B cell (primary cell): ENCODE measurements around the gene CDC42BPB. TPM values are rescaled to one million over a fixed set of nuclear protein-coding genes. Genes with fewer than 3 reads are reported as not detected.

Experiments used
- ATAC-seq: fragments of 200-7000 bp; cut with Tn5 transposase; one replicate; pipeline ENCODE4 v1.10.0; 2021; ENCODE audit warnings: low read depth, mild to moderate bottlenecking, moderate number of reproducible peaks, moderate library complexity
- CTCF ChIA-PET: fragments of 350-600 bp; sonication (Branson Sonifier 250); formaldehyde crosslinking; loops from one replicate; lab custom pipeline; 2021; ENCODE audit warnings: antibody characterized with exemption, inconsistent platforms; lab: Charles Lee
- POLR2A ChIA-PET: fragments of 350-600 bp; sonication (Branson Sonifier 250); formaldehyde crosslinking; loops from one replicate; lab custom pipeline; 2021; ENCODE audit warnings: antibody characterized with exemption; lab: Charles Lee
- DNase-seq: peaks from one replicate; pipeline ENCODE4 v3.0.0; 2013
- H2AFZ ChIP-seq: 2 replicates; pipeline ENCODE4 v1.6.1; 2012; ENCODE audit warnings: mild to moderate bottlenecking, low read depth, low read length; ENCODE audit not compliant: insufficient read depth, poor library complexity, severe bottlenecking
- H3K27ac ChIP-seq, 2 donors: 1 replicate in 1 of 2; 2 replicates in 1 of 2; pipeline ENCODE4 v1.5.1; 2012 to 2013; ENCODE audit warnings: low read length in 2 of 2, mild to moderate bottlenecking in 2 of 2, moderate library complexity in 1 of 2
- H3K27me3 ChIP-seq, 4 experiments: fragments of 200-600 bp in 1 of 4; sonication (generic) in 1 of 4; replicated peaks in 1 of 4; 1 replicate in 2 of 4; 2 replicates in 2 of 4; pipeline versions ENCODE4 v1.6.1 to v1.7.0; 2013 to 2016; ENCODE audit warnings: low read length in 3 of 4, mild to moderate bottlenecking in 2 of 4, mixed read lengths in 1 of 4, moderate library complexity in 1 of 4; ENCODE audit not compliant: insufficient read depth in 4 of 4, control insufficient read depth in 3 of 4; ENCODE audit errors: control extremely low read depth in 1 of 4
- H3K36me3 ChIP-seq, 2 experiments: replicated peaks in 1 of 2; 1 replicate in 1 of 2; 2 replicates in 1 of 2; pipeline versions ENCODE4 v1.6.1 to v1.7.1; 2013; ENCODE audit warnings: low read length in 1 of 2; ENCODE audit not compliant: insufficient read depth in 2 of 2, control insufficient read depth in 1 of 2; ENCODE audit errors: control extremely low read depth in 1 of 2, extremely low read depth in 1 of 2
- H3K4me1 ChIP-seq, 2 donors: fragments of 200-600 bp in 1 of 2; sonication (generic) in 1 of 2; 1 replicate in 1 of 2; 2 replicates in 1 of 2; pipeline versions ENCODE4 v1.5.1 to v1.6.1; 2013 to 2017; ENCODE audit warnings: low read length in 2 of 2; ENCODE audit not compliant: control insufficient read depth in 2 of 2, insufficient read depth in 2 of 2
- H3K4me2 ChIP-seq: replicated peaks from 2 replicates; pipeline ENCODE3; 2012; ENCODE audit warnings: mild to moderate bottlenecking, low read depth, low read length; ENCODE audit not compliant: poor library complexity, severe bottlenecking
- H3K4me3 ChIP-seq, 5 experiments: fragments of 200-600 bp in 1 of 5; sonication (generic) in 1 of 5; 1 replicate in 3 of 5; 2 replicates in 2 of 5; pipeline versions ENCODE4 v1.5.1 to v1.7.0; 2011 to 2016; ENCODE audit warnings: low read length in 4 of 5, mild to moderate bottlenecking in 4 of 5, low read depth in 2 of 5, control low read depth in 1 of 5, moderate library complexity in 1 of 5; ENCODE audit not compliant: insufficient read depth in 1 of 5; ENCODE audit errors: control extremely low read depth in 1 of 5, extremely low read depth in 1 of 5
- H3K79me2 ChIP-seq: fragments of 200-600 bp; sonication (generic); one replicate; pipeline ENCODE4 v1.6.0; 2016; ENCODE audit warnings: low read length; ENCODE audit not compliant: control insufficient read depth, insufficient read depth
- H3K9ac ChIP-seq: fragments of 200-600 bp; sonication (generic); 2 replicates; pipeline ENCODE4 v1.6.1; 2017; ENCODE audit warnings: mild to moderate bottlenecking, low read length, moderate library complexity
- H3K9me3 ChIP-seq, 3 donors: one replicate each; pipeline versions ENCODE4 v1.6.1 to v1.7.1; 2013; ENCODE audit warnings: low read length in 2 of 3; ENCODE audit not compliant: control insufficient read depth in 2 of 3, insufficient read depth in 1 of 3; ENCODE audit errors: control extremely low read depth in 1 of 3
- H4K20me1 ChIP-seq: 2 replicates; pipeline ENCODE4 v1.6.0; 2012; ENCODE audit warnings: mild to moderate bottlenecking, low read length; ENCODE audit not compliant: insufficient read depth, control insufficient read depth, poor library complexity, severe bottlenecking
- H3K27ac Mint-ChIP-seq: one replicate; pipeline ENCODE4 v1.8.0; 2021; ENCODE audit warnings: mixed read lengths
- H3K27me3 Mint-ChIP-seq: one replicate; pipeline ENCODE4 v1.8.0; 2021; ENCODE audit warnings: mixed read lengths
- H3K4me1 Mint-ChIP-seq: one replicate; pipeline ENCODE4 v1.8.0; 2021; ENCODE audit warnings: mixed read lengths
- H3K4me3 Mint-ChIP-seq: one replicate; pipeline ENCODE4 v1.8.0; 2021; ENCODE audit warnings: mixed read lengths
- H3K9me3 Mint-ChIP-seq: one replicate; pipeline ENCODE4 v1.8.0; 2022; ENCODE audit warnings: mixed read lengths; ENCODE audit not compliant: insufficient read depth
- EZH2 ChIP-seq: IDR thresholded peaks from 2 replicates; pipeline ENCODE4 v1.6.1; 2012; ENCODE audit warnings: borderline replicate concordance, low read depth, mild to moderate bottlenecking, moderate library complexity, low read length; ENCODE audit not compliant: insufficient read depth, poor library complexity, severe bottlenecking
- WGBS: methylation state at CpG from one replicate; pipeline ENCODE4 v1.1.5; 2013; ENCODE audit warnings: missing lambda C conversion rate; ENCODE audit not compliant: insufficient coverage; 5-methylcytosine and 5-hydroxymethylcytosine counted together
- intact Hi-C: fragments of 100-400 bp; cut with micrococcal nuclease; formaldehyde crosslinking; loops from one replicate; pipeline ENCODE4 v1.10.0; 2022
- polyA plus RNA-seq: library from polyadenylated mRNA; depleted of rRNA; stranded (reverse); fragments of >200 nt; gene quantifications from 2 replicates; pipeline ENCODE4 v1.2.3, GENCODE V29; 2012
- total RNA-seq, 2 donors: library from RNA; stranded (reverse); fragments of 120-200 nt in 1 of 2; gene quantifications; 1 replicate in 1 of 2; 2 replicates in 1 of 2; pipeline versions ENCODE4 v1.2.3 to v1.2.4, GENCODE V29; 2013 to 2022
- TF ChIP-seq, protein P1 (sequence below): fragments of 200-600 bp; IDR thresholded peaks from one replicate; pipeline ENCODE4 v1.8.0; 2022; ENCODE audit warnings: antibody characterized with exemption, mild to moderate bottlenecking

Gene CDC42BPB
- total and polyA plus RNA-seq, 2 donors (not counting 1 experiment from before 2014, with no cell fraction given), result 23.9 to 52.5 TPM

DNA sequence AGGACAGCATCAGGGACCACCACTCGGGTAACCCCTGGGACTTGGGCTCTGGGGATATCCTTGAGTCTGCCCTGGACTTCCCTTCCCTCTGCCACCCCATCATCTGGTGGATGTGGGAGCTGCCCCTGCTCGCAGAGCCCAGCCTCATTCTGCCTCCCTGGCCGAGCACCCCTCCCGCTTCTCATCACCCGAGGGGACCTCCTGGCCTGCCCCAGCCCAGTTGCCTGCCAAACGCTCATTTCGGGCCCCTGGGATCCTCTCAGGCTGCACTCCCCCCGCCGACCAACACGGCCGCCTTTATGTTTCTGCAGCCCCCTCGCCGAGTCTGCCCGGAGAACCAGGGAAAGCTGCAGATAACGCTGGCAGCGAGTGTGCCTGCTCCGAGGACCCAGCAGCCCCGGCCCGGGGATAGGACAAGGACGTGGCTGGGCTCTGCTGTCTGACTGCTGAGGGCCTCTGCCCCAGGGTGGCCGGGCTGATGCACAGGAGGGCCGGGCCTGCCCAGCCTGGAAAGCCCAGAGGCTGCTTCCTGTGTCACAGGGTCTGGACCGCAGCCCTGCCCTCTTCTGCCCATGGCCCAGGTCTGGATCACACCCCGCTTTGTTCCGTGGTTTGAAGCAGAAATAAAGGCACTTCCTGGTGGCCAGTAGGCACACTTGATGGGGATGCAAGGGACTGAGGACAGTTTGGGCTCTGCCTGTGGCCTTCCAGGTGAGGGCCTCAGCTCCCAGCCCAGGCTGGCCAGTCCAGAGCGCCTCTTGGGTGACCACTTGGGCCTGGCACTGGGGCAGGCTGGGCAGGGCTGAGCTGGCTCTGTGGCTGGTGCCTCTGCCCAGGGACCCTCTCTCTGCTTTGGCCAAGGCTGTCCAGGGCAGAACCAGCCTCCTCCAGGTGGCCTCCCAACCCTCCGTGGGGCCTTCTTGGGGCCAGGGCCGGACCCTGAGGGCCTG, 32.3 kb upstream of the CDC42BPB start:
- no peaks in the 10 kb centered on the region for H3K79me2 ChIP-seq
- TF ChIP-seq, protein P1, sequence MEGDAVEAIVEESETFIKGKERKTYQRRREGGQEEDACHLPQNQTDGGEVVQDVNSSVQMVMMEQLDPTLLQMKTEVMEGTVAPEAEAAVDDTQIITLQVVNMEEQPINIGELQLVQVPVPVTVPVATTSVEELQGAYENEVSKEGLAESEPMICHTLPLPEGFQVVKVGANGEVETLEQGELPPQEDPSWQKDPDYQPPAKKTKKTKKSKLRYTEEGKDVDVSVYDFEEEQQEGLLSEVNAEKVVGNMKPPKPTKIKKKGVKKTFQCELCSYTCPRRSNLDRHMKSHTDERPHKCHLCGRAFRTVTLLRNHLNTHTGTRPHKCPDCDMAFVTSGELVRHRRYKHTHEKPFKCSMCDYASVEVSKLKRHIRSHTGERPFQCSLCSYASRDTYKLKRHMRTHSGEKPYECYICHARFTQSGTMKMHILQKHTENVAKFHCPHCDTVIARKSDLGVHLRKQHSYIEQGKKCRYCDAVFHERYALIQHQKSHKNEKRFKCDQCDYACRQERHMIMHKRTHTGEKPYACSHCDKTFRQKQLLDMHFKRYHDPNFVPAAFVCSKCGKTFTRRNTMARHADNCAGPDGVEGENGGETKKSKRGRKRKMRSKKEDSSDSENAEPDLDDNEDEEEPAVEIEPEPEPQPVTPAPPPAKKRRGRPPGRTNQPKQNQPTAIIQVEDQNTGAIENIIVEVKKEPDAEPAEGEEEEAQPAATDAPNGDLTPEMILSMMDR, result no peak
- TF ChIP-seq EZH2, result no peak
- peaks cover 5% of the 10 kb centered on the region for H3K27me3 Mint-ChIP-seq
- no peaks in the 10 kb centered on the region for H4K20me1 ChIP-seq
- peaks cover 2% of the 10 kb centered on the region for H3K4me1 Mint-ChIP-seq
- no peak overlapping the region for H3K4me3 Mint-ChIP-seq
- no peak overlapping the region for H3K4me2 ChIP-seq
- no peak overlapping the region for H2AFZ ChIP-seq
- ChIA-PET POLR2A (no interaction called here), CTCF (no interaction called here)
- H3K4me1 ChIP-seq, result peaks cover 10 to 14% of the 10 kb centered on the region in 2 donors
- no peaks in the 10 kb centered on the region for H3K9me3 ChIP-seq
- DNase-seq, result no peak
- intact Hi-C loops, result loop anchor here (2.0 to 5.0 kb wide), 2 partner anchors 15 to 497 kb away; partner anchors contain the start of gene RCOR1
- H3K9ac ChIP-seq, result no peak overlapping the region
- WGBS, result 92% methylated on average over 28 of the region's 28 CpGs
- H3K4me3 ChIP-seq, result no peak overlapping the region
- H3K27me3 ChIP-seq, result peaks cover 0 to 32% (median 0%) of the 10 kb centered on the region in 4 experiments
- H3K36me3 ChIP-seq, result no peaks in the 10 kb centered on the region
- H3K27ac Mint-ChIP-seq, result no peak overlapping the region
- ATAC-seq, result no peak
- no peaks in the 10 kb centered on the region for H3K9me3 Mint-ChIP-seq
- no peak overlapping the region for H3K27ac ChIP-seq

GRCh38 chr14:103088921-103089320, 31.6 kb upstream of the CDC42BPB start:
- Mint-ChIP-seq H3K27me3 (peaks cover 7% of the 10 kb centered on the region), H3K4me1 (peaks cover 4% of the 10 kb centered on the region), H3K4me3 (no peak overlapping the region), H3K27ac (no peak overlapping the region), H3K9me3 (no peaks in the 10 kb centered on the region)
- 84% methylated on average over 5 of the region's 6 CpGs for WGBS
- Histone ChIP-seq H3K27me3 (peaks cover 0 to 37% (median 0%) of the 10 kb centered on the region in 4 experiments), H4K20me1 (no peaks in the 10 kb centered on the region), H3K4me3 (no peak overlapping the region), H3K4me1 (peaks cover 10 to 12% of the 10 kb centered on the region in 2 donors), H3K9me3 (no peaks in the 10 kb centered on the region), H2AFZ (no peak overlapping the region), H3K4me2 (no peak overlapping the region), H3K27ac (no peak overlapping the region), H3K9ac (no peak overlapping the region), H3K36me3 (no peaks in the 10 kb centered on the region), H3K79me2 (no peaks in the 10 kb centered on the region)
- TF ChIP-seq, protein P1, result no peak
- no peak for TF ChIP-seq EZH2
- ChIA-PET CTCF (no interaction called here), POLR2A (no interaction called here)
- ATAC-seq (no peak), DNase-seq (no peak)
- intact Hi-C loops, result no loop called here
